OCI-LY1 (cell line): ENCODE results near the gene KXD1.

ENCODE experiments used
- CTCF ChIP-seq: fragments of 200-600 bp; sonication (generic), shearing (Covaris generic); IDR thresholded peaks from 2 replicates; pipeline ENCODE4 v1.5.1; 2017; ENCODE audit warnings: mild to moderate bottlenecking, antibody characterized with exemption, low read length, moderate library complexity, mixed read lengths
- EZH2 ChIP-seq: fragments of 200-600 bp; sonication (generic), shearing (Covaris generic); IDR thresholded peaks from 2 replicates; pipeline ENCODE4 v1.8.0; 2017; ENCODE audit warnings: borderline replicate concordance, mixed run types, mild to moderate bottlenecking, antibody characterized with exemption, low read length, moderate library complexity, mixed read lengths

- TF ChIP-seq CTCF (no peak), EZH2 (no peak)
These were observed 43.8 kb upstream of the KXD1 start for GRCh38 chr19:18513868-18514267.
